SJCRH30 (cell line): Measurements from ENCODE around the gene RAB11FIP4. TPM values are rescaled to one million over a fixed set of nuclear protein-coding genes. Genes with fewer than 3 reads are reported as not detected.
"Not testable (repeated sequence)": the region's sequence is repeated elsewhere in the genome, so short reads cannot be mapped to it uniquely, and the experiment has no call there.

Experiments used
- DNase-seq, 2 experiments: peaks; one replicate each; pipeline ENCODE4 v3.0.0-alpha.2; 2015 to 2020
- H3K27ac ChIP-seq: fragments of 250-450 bp; sonication (Bioruptor Pico); 2 replicates; pipeline ENCODE4 v1.5.1; 2020; ENCODE audit warnings: mild to moderate bottlenecking, moderate library complexity
- H3K27me3 ChIP-seq: fragments of 250-450 bp; sonication (Bioruptor Pico); 2 replicates; pipeline ENCODE4 v1.5.1; 2020; ENCODE audit warnings: mild to moderate bottlenecking, moderate library complexity
- H3K36me3 ChIP-seq: fragments of 250-450 bp; sonication (Bioruptor Pico); 2 replicates; pipeline ENCODE4 v1.5.1; 2020; ENCODE audit warnings: mild to moderate bottlenecking, moderate library complexity
- H3K4me1 ChIP-seq: fragments of 250-450 bp; sonication (Bioruptor Pico); 2 replicates; pipeline ENCODE4 v1.5.1; 2020; ENCODE audit warnings: mild to moderate bottlenecking, moderate library complexity
- H3K4me3 ChIP-seq: fragments of 250-450 bp; sonication (Bioruptor Pico); 2 replicates; pipeline ENCODE4 v1.5.1; 2020; ENCODE audit warnings: mild to moderate bottlenecking, moderate library complexity
- H3K9me3 ChIP-seq: fragments of 250-450 bp; sonication (Bioruptor Pico); replicated peaks from 2 replicates; pipeline ENCODE4 v1.5.1; 2020; ENCODE audit warnings: mild to moderate bottlenecking, moderate library complexity
- total RNA-seq: library from RNA; depleted of rRNA; stranded (reverse); fragments of >200 nt; shearing (Covaris generic); gene quantifications from 2 replicates; pipeline ENCODE4 v1.2.3, GENCODE V29; 2014

The RAB11FIP4 gene
- total RNA-seq, 1 experiment from 2014 or later = 0.04 TPM

DNA sequence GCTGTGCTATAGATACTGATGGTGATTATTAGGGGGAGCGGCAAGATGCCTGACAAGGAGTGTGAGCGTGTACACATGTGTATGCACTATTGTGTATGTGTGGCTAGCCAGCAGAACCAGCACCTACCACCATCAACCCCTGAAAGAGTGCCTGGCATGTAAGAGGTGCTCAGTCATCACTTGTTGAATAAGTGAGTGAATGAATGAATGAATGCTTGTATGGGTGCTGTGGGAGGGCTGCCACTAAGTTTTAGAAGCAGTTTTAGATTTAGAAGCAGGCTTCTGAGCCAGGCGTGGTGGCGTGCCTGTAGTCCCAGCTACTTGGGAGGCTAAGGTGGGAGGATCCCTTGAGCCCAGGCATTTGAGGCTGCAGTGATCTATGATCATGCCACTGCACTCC lies 37.0 kb downstream of the RAB11FIP4 start:
- no peak for DNase-seq
- Histone ChIP-seq H3K36me3 (no peaks in the 10 kb centered on the region), H3K27me3 (no peaks in the 10 kb centered on the region), H3K4me3 (no peak overlapping the region), H3K9me3 (no peaks in the 10 kb centered on the region), H3K27ac (no peak overlapping the region), H3K4me1 (peaks cover 12% of the 10 kb centered on the region)

GRCh38 chr17:31431098-31431851 lies 39.8 kb downstream of the RAB11FIP4 start:
- Histone ChIP-seq H3K27me3 (no peaks in the 10 kb centered on the region), H3K4me1 (no peaks in the 10 kb centered on the region; the same call in 1 of the 2 replicates), H3K36me3 (no peaks in the 10 kb centered on the region), H3K27ac (no peak overlapping the region), H3K4me3 (no peak overlapping the region), H3K9me3 (no peaks in the 10 kb centered on the region)
- DNase-seq = no peak

- no peaks in the 10 kb centered on the region for H3K9me3 ChIP-seq
- DNase-seq = no peak
- H3K27me3 ChIP-seq = no peaks in the 10 kb centered on the region
- H3K4me1 ChIP-seq = no peaks in the 10 kb centered on the region
- no peak overlapping the region for H3K27ac ChIP-seq
- H3K36me3 ChIP-seq = no peaks in the 10 kb centered on the region
- no peak overlapping the region for H3K4me3 ChIP-seq
Measured at GRCh38 chr17:31431852-31432658, 40.6 kb downstream of the RAB11FIP4 start.

GRCh38 chr17:31433091-31433790 lies 41.8 kb downstream of the RAB11FIP4 start:
- Histone ChIP-seq H3K4me3 (no peak overlapping the region), H3K4me1 (no peaks in the 10 kb centered on the region), H3K27ac (no peak overlapping the region), H3K36me3 (no peaks in the 10 kb centered on the region), H3K27me3 (no peaks in the 10 kb centered on the region), H3K9me3 (no peaks in the 10 kb centered on the region)
- DNase-seq = no peak

- Histone ChIP-seq H3K4me3 (no peak overlapping the region), H3K27me3 (no peaks in the 10 kb centered on the region), H3K27ac (no peak overlapping the region), H3K9me3 (no peaks in the 10 kb centered on the region), H3K4me1 (no peaks in the 10 kb centered on the region), H3K36me3 (no peaks in the 10 kb centered on the region)
- DNase-seq = no peak
Measured at GRCh38 chr17:31433811-31434726, 42.6 kb downstream of the RAB11FIP4 start.

- no peaks in the 10 kb centered on the region for H3K4me1 ChIP-seq
- H3K9me3 ChIP-seq = no peaks in the 10 kb centered on the region
- H3K27me3 ChIP-seq = no peaks in the 10 kb centered on the region
- no peak overlapping the region for H3K27ac ChIP-seq
- no peak overlapping the region for H3K4me3 ChIP-seq
- H3K36me3 ChIP-seq = no peaks in the 10 kb centered on the region
- no peak for DNase-seq
Measured at GRCh38 chr17:31434727-31435050, 43.2 kb downstream of the RAB11FIP4 start.

DNA sequence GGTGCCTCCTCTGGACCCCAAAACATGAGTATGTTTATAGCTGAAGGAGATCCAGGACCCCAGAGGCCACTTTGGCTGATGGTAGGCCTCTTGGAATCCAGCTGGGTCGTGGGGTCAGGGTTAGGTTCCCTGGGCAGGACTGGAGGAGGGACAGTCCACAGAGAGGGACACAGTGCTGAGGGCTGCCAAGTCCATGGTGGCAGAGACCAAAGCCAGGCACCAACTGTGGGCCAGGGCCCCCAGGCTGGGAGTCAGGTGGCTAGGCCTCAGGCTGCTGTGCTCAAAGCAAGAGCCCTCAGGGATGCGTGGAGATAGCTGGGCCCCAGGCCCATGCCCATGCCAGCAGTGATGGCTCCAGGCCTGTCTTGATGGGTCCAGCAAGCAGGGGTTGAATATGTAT lies 44.1 kb downstream of the RAB11FIP4 start:
- no peak for DNase-seq
- no peaks in the 10 kb centered on the region for H3K4me1 ChIP-seq
- H3K27me3 ChIP-seq = no peaks in the 10 kb centered on the region
- H3K4me3 ChIP-seq = no peak overlapping the region
- no peaks in the 10 kb centered on the region for H3K9me3 ChIP-seq
- H3K27ac ChIP-seq = no peak overlapping the region
- no peaks in the 10 kb centered on the region for H3K36me3 ChIP-seq

GRCh38 chr17:31437720-31438400 lies 46.4 kb downstream of the RAB11FIP4 start:
- no peak overlapping the region for H3K4me3 ChIP-seq
- no peak overlapping the region for H3K27ac ChIP-seq
- H3K36me3 ChIP-seq = no peaks in the 10 kb centered on the region
- no peaks in the 10 kb centered on the region for H3K27me3 ChIP-seq
- no peaks in the 10 kb centered on the region for H3K4me1 ChIP-seq
- no peak for DNase-seq
- H3K9me3 ChIP-seq = no peaks in the 10 kb centered on the region

DNA sequence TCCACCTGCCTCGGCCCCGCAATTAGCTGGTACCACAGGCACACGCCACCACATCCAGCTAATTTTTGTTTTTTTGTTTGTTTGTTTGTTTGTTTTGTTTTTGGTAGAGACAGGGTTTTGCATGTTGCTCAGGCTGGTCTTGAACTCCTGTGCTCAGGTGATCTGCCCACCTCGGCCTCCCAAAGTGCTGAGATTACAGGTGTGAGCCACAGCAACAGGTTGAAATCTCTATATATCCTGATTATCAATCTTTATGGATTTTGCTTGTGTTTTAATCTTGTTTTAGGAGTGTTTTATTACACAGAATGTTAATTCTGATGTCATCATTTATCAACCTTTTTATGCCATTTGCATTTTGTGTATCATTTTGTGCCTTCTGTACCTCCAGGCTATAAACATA lies 48.2 kb downstream of the RAB11FIP4 start:
- no peak overlapping the region for H3K27ac ChIP-seq
- H3K4me3 ChIP-seq = no peak overlapping the region
- no peak for DNase-seq
- H3K36me3 ChIP-seq = no peaks in the 10 kb centered on the region
- H3K9me3 ChIP-seq = no peaks in the 10 kb centered on the region
- no peaks in the 10 kb centered on the region for H3K4me1 ChIP-seq
- H3K27me3 ChIP-seq = no peaks in the 10 kb centered on the region

DNA sequence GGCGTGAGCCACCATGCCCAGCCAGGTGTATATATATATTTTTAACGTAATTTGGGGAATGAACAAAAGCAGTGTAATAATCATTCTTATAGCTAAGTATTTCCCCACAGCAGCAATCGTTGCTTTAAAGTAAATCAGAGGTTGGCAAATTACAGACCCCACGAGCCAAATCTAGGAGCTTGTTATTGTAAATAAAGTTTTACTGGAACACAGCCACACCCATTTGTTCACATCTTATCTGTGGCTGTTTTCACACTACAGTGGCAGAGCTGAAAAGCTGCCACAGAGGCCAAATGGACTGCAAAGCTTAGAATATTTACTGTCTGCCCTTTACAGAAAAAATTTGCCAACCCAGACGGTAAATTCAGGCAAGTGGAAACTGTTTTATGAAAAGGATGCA lies 50.8 kb downstream of the RAB11FIP4 start:
- no peaks in the 10 kb centered on the region for H3K27me3 ChIP-seq
- H3K9me3 ChIP-seq = no peaks in the 10 kb centered on the region
- no peaks in the 10 kb centered on the region for H3K36me3 ChIP-seq
- no peak overlapping the region for H3K4me3 ChIP-seq
- no peak overlapping the region for H3K27ac ChIP-seq
- no peak for DNase-seq
- H3K4me1 ChIP-seq = no peaks in the 10 kb centered on the region

- H3K4me3 ChIP-seq, H3K36me3 ChIP-seq, DNase-seq, H3K4me1 ChIP-seq, H3K27ac ChIP-seq, H3K27me3 ChIP-seq, H3K9me3 ChIP-seq: not testable (repeated sequence)
Measured at GRCh38 chr17:31442856-31443255, 51.4 kb downstream of the RAB11FIP4 start.

- H3K4me3 ChIP-seq = no peak overlapping the region
- H3K36me3 ChIP-seq = no peaks in the 10 kb centered on the region
- no peak for DNase-seq
- no peaks in the 10 kb centered on the region for H3K27me3 ChIP-seq
- no peak overlapping the region for H3K27ac ChIP-seq
- H3K9me3 ChIP-seq = no peaks in the 10 kb centered on the region
- H3K4me1 ChIP-seq = no peaks in the 10 kb centered on the region
Measured at GRCh38 chr17:31443386-31443785, 51.9 kb downstream of the RAB11FIP4 start.

DNA sequence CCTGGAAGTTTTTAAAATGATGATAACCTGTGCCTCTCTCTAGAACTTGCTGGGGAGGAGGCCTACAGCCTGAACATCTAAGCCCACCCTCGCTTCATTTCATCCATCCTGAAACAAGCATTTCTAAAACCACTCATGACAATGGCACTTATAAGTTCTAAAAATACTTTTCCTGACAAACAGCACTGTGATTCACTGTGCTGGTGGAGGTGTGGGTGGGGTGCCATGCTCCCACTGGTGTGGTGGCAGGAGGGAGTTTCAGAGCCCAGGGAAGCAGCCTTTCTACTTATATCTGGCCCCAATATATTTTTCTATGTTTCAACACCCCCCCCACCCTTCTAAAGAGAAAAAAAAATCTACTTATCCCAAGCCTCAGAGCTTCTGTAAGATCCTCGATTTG lies 52.6 kb downstream of the RAB11FIP4 start:
- H3K27ac ChIP-seq = no peak overlapping the region
- no peak overlapping the region for H3K4me3 ChIP-seq
- DNase-seq = no peak
- H3K4me1 ChIP-seq = no peaks in the 10 kb centered on the region
- no peaks in the 10 kb centered on the region for H3K9me3 ChIP-seq
- no peaks in the 10 kb centered on the region for H3K27me3 ChIP-seq
- no peaks in the 10 kb centered on the region for H3K36me3 ChIP-seq
